Measurements from ENCODE around the gene MAG.
A peak's percentile ranks its signal among the peaks of the same experiment; 100 is the strongest.

MAG gene, protein sequence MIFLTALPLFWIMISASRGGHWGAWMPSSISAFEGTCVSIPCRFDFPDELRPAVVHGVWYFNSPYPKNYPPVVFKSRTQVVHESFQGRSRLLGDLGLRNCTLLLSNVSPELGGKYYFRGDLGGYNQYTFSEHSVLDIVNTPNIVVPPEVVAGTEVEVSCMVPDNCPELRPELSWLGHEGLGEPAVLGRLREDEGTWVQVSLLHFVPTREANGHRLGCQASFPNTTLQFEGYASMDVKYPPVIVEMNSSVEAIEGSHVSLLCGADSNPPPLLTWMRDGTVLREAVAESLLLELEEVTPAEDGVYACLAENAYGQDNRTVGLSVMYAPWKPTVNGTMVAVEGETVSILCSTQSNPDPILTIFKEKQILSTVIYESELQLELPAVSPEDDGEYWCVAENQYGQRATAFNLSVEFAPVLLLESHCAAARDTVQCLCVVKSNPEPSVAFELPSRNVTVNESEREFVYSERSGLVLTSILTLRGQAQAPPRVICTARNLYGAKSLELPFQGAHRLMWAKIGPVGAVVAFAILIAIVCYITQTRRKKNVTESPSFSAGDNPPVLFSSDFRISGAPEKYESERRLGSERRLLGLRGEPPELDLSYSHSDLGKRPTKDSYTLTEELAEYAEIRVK

DNA sequence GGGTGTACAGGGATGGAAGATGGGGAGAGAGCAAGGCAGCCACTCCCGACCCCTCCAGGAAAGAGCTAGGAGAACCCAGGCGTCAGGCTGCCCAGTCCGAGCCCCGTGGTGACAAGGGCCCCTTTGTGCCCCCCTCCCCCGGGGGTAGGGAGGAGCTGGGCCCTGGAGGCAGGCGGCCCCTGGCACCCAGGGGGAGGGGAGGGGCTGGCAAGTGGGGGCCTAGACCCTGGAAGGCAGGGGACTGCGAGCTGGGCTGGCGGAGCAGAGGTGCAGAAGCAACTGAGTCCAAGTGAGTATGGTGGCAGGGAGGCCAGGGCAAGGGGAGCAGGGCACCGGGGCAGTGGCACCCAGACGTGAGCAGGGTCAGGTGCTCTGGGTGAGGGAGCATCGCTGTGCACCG, at the start of gene MAG:
Gene MAG, plus strand, starts transcription at position 246 of the 400 bp plus-strand sequence. CDS start 3,248 bp downstream, outside the sequence.
- Histone ChIP-seq H3K79me2 (ENCODE audit: low read length) (no peaks in the 10 kb centered on the region), H3K27me3 (ENCODE audit: low read depth, low read length) (peaks cover 41% of the 10 kb centered on the region), H3K4me3 (ENCODE audit: low read length) (no peak within 1 kb of the TSS), H3K27ac (ENCODE audit: low read length) (no peak within 1 kb of the TSS), H3K4me1 (ENCODE audit: low read length) (0 out of 2 replicates have a peak, but pooled peaks cover 4% of the 10 kb centered on the region), H3K36me3 (replicated peaks; ENCODE audit: low read depth, low read length) (no peaks in the 10 kb centered on the region), H4K20me1 (ENCODE audit: insufficient read depth, low read length) (no peaks in the 10 kb centered on the region), H3K9me3 (ENCODE audit: insufficient read depth, low read length) (no peaks in the 10 kb centered on the region), H3K4me2 (ENCODE audit: low read length) (no peak within 1 kb of the TSS), H2AFZ (ENCODE audit: low read depth, low read length) (no peak within 1 kb of the TSS), H3K9ac (ENCODE audit: low read length) (no peak within 1 kb of the TSS)
- TF ChIP-seq EZH2phosphoT487 (IDR thresholded peaks at IDR 0.05; ENCODE audit: low read depth), result no peak
- TF ChIP-seq, protein P1, sequence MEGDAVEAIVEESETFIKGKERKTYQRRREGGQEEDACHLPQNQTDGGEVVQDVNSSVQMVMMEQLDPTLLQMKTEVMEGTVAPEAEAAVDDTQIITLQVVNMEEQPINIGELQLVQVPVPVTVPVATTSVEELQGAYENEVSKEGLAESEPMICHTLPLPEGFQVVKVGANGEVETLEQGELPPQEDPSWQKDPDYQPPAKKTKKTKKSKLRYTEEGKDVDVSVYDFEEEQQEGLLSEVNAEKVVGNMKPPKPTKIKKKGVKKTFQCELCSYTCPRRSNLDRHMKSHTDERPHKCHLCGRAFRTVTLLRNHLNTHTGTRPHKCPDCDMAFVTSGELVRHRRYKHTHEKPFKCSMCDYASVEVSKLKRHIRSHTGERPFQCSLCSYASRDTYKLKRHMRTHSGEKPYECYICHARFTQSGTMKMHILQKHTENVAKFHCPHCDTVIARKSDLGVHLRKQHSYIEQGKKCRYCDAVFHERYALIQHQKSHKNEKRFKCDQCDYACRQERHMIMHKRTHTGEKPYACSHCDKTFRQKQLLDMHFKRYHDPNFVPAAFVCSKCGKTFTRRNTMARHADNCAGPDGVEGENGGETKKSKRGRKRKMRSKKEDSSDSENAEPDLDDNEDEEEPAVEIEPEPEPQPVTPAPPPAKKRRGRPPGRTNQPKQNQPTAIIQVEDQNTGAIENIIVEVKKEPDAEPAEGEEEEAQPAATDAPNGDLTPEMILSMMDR (IDR thresholded peaks at IDR 0.05; ENCODE audit: low read depth, low read length), result no peak

DNA sequence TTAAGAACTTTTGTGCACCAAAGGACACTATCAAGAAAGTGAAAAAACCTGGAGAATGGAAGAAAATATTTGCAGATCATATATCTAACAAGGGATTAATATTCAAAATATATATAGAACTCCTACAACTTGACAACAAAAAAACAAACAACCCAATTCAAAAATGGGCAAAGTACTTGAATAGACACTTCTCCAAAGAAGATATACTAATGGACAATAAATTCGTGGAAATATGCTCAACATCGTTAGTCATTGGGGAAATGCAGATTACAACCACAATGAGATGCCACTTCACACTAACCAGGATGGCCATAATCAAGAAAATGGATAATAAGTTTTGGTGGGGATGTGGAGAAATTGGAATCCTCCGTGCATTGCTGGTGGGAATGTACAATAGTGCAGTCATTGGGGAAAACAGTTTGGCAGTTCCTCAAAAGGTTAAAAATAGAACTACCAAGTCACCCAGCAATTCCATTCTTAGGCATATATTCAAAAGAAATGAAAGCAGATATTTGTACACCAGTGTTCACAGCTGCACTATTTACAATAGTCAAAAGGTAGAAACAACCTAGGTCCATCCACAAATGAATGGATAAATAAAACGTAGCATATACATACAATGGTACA, 45.4 kb upstream of the MAG start:
- Histone ChIP-seq H2AFZ (ENCODE audit: low read depth, low read length) (no peak overlapping the region), H3K36me3 (replicated peaks; ENCODE audit: low read depth, low read length) (no peaks in the 10 kb centered on the region), H3K27me3 (ENCODE audit: low read depth, low read length) (peaks cover 45% of the 10 kb centered on the region), H4K20me1 (ENCODE audit: insufficient read depth, low read length) (no peaks in the 10 kb centered on the region), H3K27ac (ENCODE audit: low read length) (no peak overlapping the region), H3K4me3 (ENCODE audit: low read length) (no peak overlapping the region), H3K4me2 (ENCODE audit: low read length) (no peak overlapping the region), H3K9me3 (ENCODE audit: insufficient read depth, low read length) (peaks cover 8% of the 10 kb centered on the region), H3K9ac (ENCODE audit: low read length) (no peak overlapping the region), H3K4me1 (ENCODE audit: low read length) (peaks cover 10% of the 10 kb centered on the region), H3K79me2 (ENCODE audit: low read length) (no peaks in the 10 kb centered on the region)
- no peak for TF ChIP-seq EZH2phosphoT487 (IDR thresholded peaks at IDR 0.05; ENCODE audit: low read depth)

DNA sequence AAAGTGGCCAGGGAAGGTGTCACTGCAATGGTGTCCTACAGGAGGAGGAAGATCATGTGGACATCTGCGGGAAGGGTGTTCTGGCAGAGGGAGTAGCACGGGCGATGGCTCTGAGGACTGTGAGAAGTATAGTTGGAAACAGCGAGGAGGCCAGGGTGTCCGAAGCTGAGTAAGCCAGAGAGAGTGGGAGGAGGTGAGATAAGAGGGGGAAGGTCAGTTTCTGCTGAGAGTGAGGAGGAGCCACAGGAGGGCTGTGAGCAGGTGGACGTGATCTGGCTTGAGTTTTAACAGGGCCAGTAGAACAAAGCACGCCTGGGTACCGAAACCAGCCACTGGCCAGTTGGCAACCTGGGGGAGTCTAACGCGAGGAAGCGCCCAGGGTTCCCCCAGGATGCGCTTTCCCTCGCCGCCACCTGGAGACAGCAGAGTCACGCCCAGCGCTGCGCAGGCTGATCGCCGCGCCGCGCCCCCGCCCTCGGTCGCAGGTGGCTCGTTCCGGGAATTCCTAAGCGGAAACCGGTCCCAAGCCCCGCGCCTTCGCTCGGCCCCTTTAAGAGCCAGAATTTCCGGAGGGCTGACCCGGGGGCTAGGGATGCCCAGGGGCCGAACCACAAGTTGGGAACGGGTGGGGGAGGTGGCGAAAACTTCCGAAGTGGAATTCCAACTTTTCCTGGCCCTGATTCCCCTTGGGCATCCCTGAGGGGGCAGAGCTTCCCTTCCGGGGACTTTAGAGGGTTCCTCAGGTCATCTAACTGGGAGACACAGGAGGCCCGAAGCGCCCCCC, 44.2 kb upstream of the MAG start:
- peaks cover 40% of the 10 kb centered on the region for H3K27me3 ChIP-seq (ENCODE audit: low read depth, low read length)
- H3K4me1 ChIP-seq (ENCODE audit: low read length), result peaks cover 10% of the 10 kb centered on the region
- no peaks in the 10 kb centered on the region for H4K20me1 ChIP-seq (ENCODE audit: insufficient read depth, low read length)
- no peaks in the 10 kb centered on the region for H3K36me3 ChIP-seq (replicated peaks; ENCODE audit: low read depth, low read length)
- peak overlapping the region; percentile 82 for H3K4me3 ChIP-seq (ENCODE audit: low read length)
- peak overlapping the region; percentile 27 for H2AFZ ChIP-seq (ENCODE audit: low read depth, low read length)
- no peaks in the 10 kb centered on the region for H3K79me2 ChIP-seq (ENCODE audit: low read length)
- H3K9me3 ChIP-seq (ENCODE audit: insufficient read depth, low read length), result peaks cover 3% of the 10 kb centered on the region; the same call in 1 of the 2 replicates
- no peak overlapping the region for H3K27ac ChIP-seq (ENCODE audit: low read length)
- H3K9ac ChIP-seq (ENCODE audit: low read length), result peak overlapping the region; percentile 46
- H3K4me2 ChIP-seq (ENCODE audit: low read length), result peak overlapping the region; percentile 98
- TF ChIP-seq, protein P1 (IDR thresholded peaks at IDR 0.05; ENCODE audit: low read depth, low read length), result peak; percentile 60
- TF ChIP-seq EZH2phosphoT487 (IDR thresholded peaks at IDR 0.05; ENCODE audit: low read depth), result no peak

DNA sequence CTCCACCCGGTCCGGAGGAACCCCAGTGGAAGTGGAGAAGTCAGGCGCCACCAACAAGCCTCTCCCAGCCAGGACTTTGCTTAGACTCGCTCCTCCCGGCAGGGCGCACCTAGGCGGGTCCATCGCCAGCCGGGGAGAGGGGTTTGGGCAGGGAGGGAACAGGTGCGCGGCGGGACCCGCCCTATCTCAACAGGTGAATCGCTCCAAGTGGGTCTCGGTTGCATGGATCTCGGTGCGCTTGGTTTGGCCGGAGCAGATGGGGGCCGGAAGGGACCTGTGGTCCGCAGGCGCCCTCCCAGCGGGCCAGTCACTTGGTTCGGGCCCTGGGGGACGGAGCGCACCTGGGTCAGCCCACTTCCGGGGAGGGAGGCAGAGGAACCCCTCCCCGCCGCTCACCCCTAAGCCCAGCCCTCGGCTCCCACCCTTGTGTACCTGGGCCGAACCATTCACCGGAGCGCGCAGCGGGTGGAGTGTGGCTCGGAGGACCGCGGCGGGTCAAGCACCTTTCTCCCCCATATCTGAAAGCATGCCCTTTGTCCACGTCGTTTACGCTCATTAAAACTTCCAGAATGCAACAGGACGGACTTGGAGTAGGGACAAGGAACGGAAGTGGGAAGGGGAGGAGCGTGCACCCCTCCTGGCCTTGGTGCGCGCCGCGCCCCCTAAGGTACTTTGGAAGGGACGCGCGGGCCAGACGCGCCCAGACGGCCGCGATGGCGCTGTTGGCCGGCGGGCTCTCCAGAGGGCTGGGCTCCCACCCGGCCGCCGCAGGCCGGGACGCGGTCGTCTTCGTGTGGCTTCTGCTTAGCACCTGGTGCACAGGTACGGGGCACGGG, 43.4 kb upstream of the MAG start, which contains the start of gene LSR:
Gene LSR, plus strand, starts transcription at position 693 of the 836 bp plus-strand sequence. Its CDS starts 21 bp downstream, at position 714.
- Histone ChIP-seq H3K4me2 (ENCODE audit: low read length) (peak within 1 kb of the TSS; percentile 98), H4K20me1 (ENCODE audit: insufficient read depth, low read length) (no peaks in the 10 kb centered on the region), H3K9ac (ENCODE audit: low read length) (peak within 1 kb of the TSS; percentile 46)

More for the DNA sequence above, 43.4 kb upstream of the MAG start, which contains the start of gene LSR:
- Histone ChIP-seq H3K27ac (ENCODE audit: low read length) (no peak within 1 kb of the TSS), H3K27me3 (ENCODE audit: low read depth, low read length) (peaks cover 33% of the 10 kb centered on the region), H3K79me2 (ENCODE audit: low read length) (no peaks in the 10 kb centered on the region), H3K9me3 (ENCODE audit: insufficient read depth, low read length) (peaks cover 3% of the 10 kb centered on the region; the same call in 1 of the 2 replicates), H3K36me3 (replicated peaks; ENCODE audit: low read depth, low read length) (no peaks in the 10 kb centered on the region), H3K4me1 (ENCODE audit: low read length) (peaks cover 10% of the 10 kb centered on the region), H2AFZ (ENCODE audit: low read depth, low read length) (peak within 1 kb of the TSS; percentile 27), H3K4me3 (ENCODE audit: low read length) (peak within 1 kb of the TSS; percentile 82)
- TF ChIP-seq EZH2phosphoT487 (IDR thresholded peaks at IDR 0.05; ENCODE audit: low read depth), result no peak
- TF ChIP-seq, protein P1 (IDR thresholded peaks at IDR 0.05; ENCODE audit: low read depth, low read length), result no peak

Measured in OCI-LY3 (cell line).